Coronary artery (tissue), 2 donors: ENCODE data around the gene C11orf54.

Experiments
- DNase-seq: peaks from one replicate; pipeline ENCODE4 v3.0.0-alpha.2; 2017; ENCODE audit warnings: low spot score
- H3K27ac ChIP-seq, 2 donors: fragments of 200-600 bp; sonication (generic); one replicate each; pipeline ENCODE4 v1.5.1; 2016 to 2019
- H3K4me3 ChIP-seq: fragments of 200-600 bp; sonication (generic); 2 replicates; pipeline ENCODE4 v1.5.1; 2016; ENCODE audit warnings: mild to moderate bottlenecking, moderate library complexity
- CTCF ChIP-seq: fragments of 200-600 bp; sonication (generic); IDR thresholded peaks from one replicate; pipeline ENCODE4 v1.5.1; 2019; ENCODE audit warnings: antibody characterized with exemption

Gene C11orf54

GRCh38 chr11:93791493-93791892, 50.0 kb downstream of the C11orf54 start:
- Histone ChIP-seq H3K27ac (no peak overlapping the region), H3K4me3 (no peak overlapping the region)
- no peak for DNase-seq
- no peak for TF ChIP-seq CTCF

- no peak for DNase-seq
- H3K4me3 ChIP-seq: no peak overlapping the region
- TF ChIP-seq CTCF: no peak
- no peak overlapping the region for H3K27ac ChIP-seq
Observed at GRCh38 chr11:93796441-93797231, 55.2 kb downstream of the C11orf54 start.

GRCh38 chr11:93801366-93801765, 59.9 kb downstream of the C11orf54 start:
- no peak for TF ChIP-seq CTCF
- DNase-seq: no peak
- H3K4me3 ChIP-seq: no peak overlapping the region
- H3K27ac ChIP-seq: no peak overlapping the region

- Histone ChIP-seq H3K4me3 (no peak overlapping the region), H3K27ac (no peak overlapping the region)
- DNase-seq: no peak
- TF ChIP-seq CTCF: no peak
Observed at GRCh38 chr11:93804879-93805278, 63.4 kb downstream of the C11orf54 start.

- no peak overlapping the region for H3K27ac ChIP-seq
- no peak overlapping the region for H3K4me3 ChIP-seq
- no peak for DNase-seq
- no peak for TF ChIP-seq CTCF
Observed at GRCh38 chr11:93807980-93808379, 66.5 kb downstream of the C11orf54 start.

- TF ChIP-seq CTCF: no peak
- no peak overlapping the region for H3K27ac ChIP-seq
Observed at GRCh38 chr11:93813974-93814373, 72.5 kb downstream of the C11orf54 start.

More at GRCh38 chr11:93813974-93814373, 72.5 kb downstream of the C11orf54 start:
- no peak overlapping the region for H3K4me3 ChIP-seq
- DNase-seq: no peak
